CD14-positive monocyte (primary cell): ENCODE results near the gene BLNK. TPM values are rescaled to one million over a fixed set of nuclear protein-coding genes. Genes with fewer than 3 reads are reported as not detected.

ENCODE experiments used
- DNase-seq, 3 donors: peaks; one replicate each; pipeline ENCODE4 v3.0.0-alpha.2; 2011 to 2022
- H2AFZ ChIP-seq: 2 replicates; pipeline ENCODE4 v1.6.0; 2012; ENCODE audit warnings: mild to moderate bottlenecking, low read depth, low read length, inconsistent platforms; ENCODE audit not compliant: insufficient read depth, poor library complexity, severe bottlenecking
- H3K27ac ChIP-seq, 2 donors: 1 replicate in 1 of 2; 2 replicates in 1 of 2; pipeline ENCODE4 v1.5.1; 2012 to 2013; ENCODE audit warnings: low read length in 2 of 2, control low read depth in 1 of 2, inconsistent platforms in 1 of 2, low read depth in 1 of 2, mild to moderate bottlenecking in 1 of 2
- H3K27me3 ChIP-seq, 2 donors: one replicate each; pipeline versions ENCODE4 v1.6.0 to v1.6.1; 2011 to 2013; ENCODE audit warnings: low read length in 2 of 2; ENCODE audit not compliant: control insufficient read depth in 2 of 2, insufficient read depth in 2 of 2
- H3K36me3 ChIP-seq, 2 donors: replicated peaks in 1 of 2; 1 replicate in 1 of 2; 2 replicates in 1 of 2; pipeline versions ENCODE4 v1.5.1 to v1.6.1; 2012 to 2013; ENCODE audit warnings: low read length in 2 of 2, control low read depth in 1 of 2, inconsistent platforms in 1 of 2, mild to moderate bottlenecking in 1 of 2; ENCODE audit not compliant: insufficient read depth in 2 of 2, control insufficient read depth in 1 of 2
- H3K4me1 ChIP-seq, 2 donors: 1 replicate in 1 of 2; 2 replicates in 1 of 2; pipeline versions ENCODE4 v1.5.1 to v1.6.1; 2012 to 2013; ENCODE audit warnings: low read length in 2 of 2, control low read depth in 1 of 2, inconsistent platforms in 1 of 2, mild to moderate bottlenecking in 1 of 2, moderate library complexity in 1 of 2; ENCODE audit not compliant: insufficient read depth in 2 of 2, control insufficient read depth in 1 of 2
- H3K4me2 ChIP-seq: replicated peaks from 2 replicates; pipeline ENCODE3; 2012; ENCODE audit warnings: low read length, moderate library complexity, mild to moderate bottlenecking; ENCODE audit not compliant: poor library complexity, severe bottlenecking; ENCODE audit errors: extremely low read depth
- H3K4me3 ChIP-seq, 3 experiments: fragments of 200-600 bp in 1 of 3; sonication (generic) in 1 of 3; replicated peaks in 1 of 3; 1 replicate in 2 of 3; 2 replicates in 1 of 3; pipeline ENCODE4 v1.5.1; 2011 to 2013; ENCODE audit warnings: low read length in 3 of 3, mild to moderate bottlenecking in 3 of 3, control low read depth in 2 of 3, low read depth in 2 of 3, inconsistent platforms in 1 of 3, moderate library complexity in 1 of 3
- H3K79me2 ChIP-seq: 2 replicates; pipeline ENCODE4 v1.6.0; 2012; ENCODE audit warnings: mild to moderate bottlenecking, control low read depth, inconsistent platforms, low read length, moderate library complexity; ENCODE audit not compliant: insufficient read depth
- H3K9ac ChIP-seq: 2 replicates; pipeline ENCODE4 v1.6.0; 2017; ENCODE audit warnings: low read length, mild to moderate bottlenecking; ENCODE audit not compliant: insufficient read depth, poor library complexity, severe bottlenecking
- H3K9me3 ChIP-seq, 2 donors: replicated peaks in 1 of 2; 1 replicate in 1 of 2; 2 replicates in 1 of 2; pipeline versions ENCODE4 v1.5.1 to v1.6.1; 2012 to 2013; ENCODE audit warnings: low read length in 2 of 2, control low read depth in 1 of 2; ENCODE audit not compliant: control insufficient read depth in 1 of 2, insufficient read depth in 1 of 2
- H4K20me1 ChIP-seq: 2 replicates; pipeline ENCODE4 v1.6.0; 2012; ENCODE audit warnings: mild to moderate bottlenecking, low read length, control low read depth, moderate library complexity; ENCODE audit not compliant: insufficient read depth
- H3K27ac Mint-ChIP-seq, 7 donors: one replicate each; pipeline ENCODE4 v1.8.0; 2020; ENCODE audit warnings: mild to moderate bottlenecking in 7 of 7, mixed read lengths in 7 of 7, moderate library complexity in 6 of 7, inconsistent platforms in 2 of 7
- H3K27me3 Mint-ChIP-seq, 3 donors: one replicate each; pipeline ENCODE4 v1.8.0; 2021 to 2022; ENCODE audit warnings: low read depth in 3 of 3, mild to moderate bottlenecking in 3 of 3, mixed read lengths in 3 of 3, moderate library complexity in 3 of 3, inconsistent platforms in 1 of 3
- H3K36me3 Mint-ChIP-seq, 2 donors: one replicate each; pipeline ENCODE4 v1.8.0; 2020; ENCODE audit warnings: mixed read lengths in 2 of 2, inconsistent platforms in 1 of 2, mild to moderate bottlenecking in 1 of 2
- H3K4me1 Mint-ChIP-seq: one replicate; pipeline ENCODE4 v1.8.0; 2020; ENCODE audit warnings: mild to moderate bottlenecking, mixed read lengths
- H3K4me3 Mint-ChIP-seq, 2 donors: one replicate each; pipeline ENCODE4 v1.8.0; 2020; ENCODE audit warnings: mild to moderate bottlenecking in 2 of 2, mixed read lengths in 2 of 2, moderate library complexity in 1 of 2
- H3K9me3 Mint-ChIP-seq, 7 donors: one replicate each; pipeline ENCODE4 v1.8.0; 2020 to 2022; ENCODE audit warnings: mixed read lengths in 7 of 7, mild to moderate bottlenecking in 6 of 7, moderate library complexity in 6 of 7, inconsistent platforms in 2 of 7
- WGBS: methylation state at CpG from one replicate; pipeline ENCODE4 v1.1.5; 2013; ENCODE audit warnings: missing lambda C conversion rate; ENCODE audit not compliant: insufficient coverage; 5-methylcytosine and 5-hydroxymethylcytosine counted together
- intact Hi-C, 2 donors: fragments of 100-400 bp; cut with micrococcal nuclease; formaldehyde crosslinking; loops; one replicate each; pipeline versions ENCODE4 v1.15.0 to v1.15.1; 2023
- polyA plus RNA-seq, 3 donors: library from polyadenylated mRNA; depleted of rRNA in 1 of 3; unstranded in 2 of 3; stranded (reverse) in 1 of 3; fragments of 300-500 nt in 2 of 3; fragments of >200 nt in 1 of 3; fragmentation: Illumina TruSeq in 2 of 3; gene quantifications; 1 replicate in 2 of 3; 2 replicates in 1 of 3; pipeline ENCODE4 v1.2.3, GENCODE V29; 2012 to 2021
- TF ChIP-seq, protein P1 (sequence below): fragments of 200-600 bp; IDR thresholded peaks from one replicate; pipeline ENCODE4 v1.8.0; 2022; ENCODE audit warnings: antibody characterized with exemption, mild to moderate bottlenecking

The BLNK gene
- polyA plus RNA-seq, 3 donors, result 1.4 to 1.9 (median 1.5) TPM

DNA sequence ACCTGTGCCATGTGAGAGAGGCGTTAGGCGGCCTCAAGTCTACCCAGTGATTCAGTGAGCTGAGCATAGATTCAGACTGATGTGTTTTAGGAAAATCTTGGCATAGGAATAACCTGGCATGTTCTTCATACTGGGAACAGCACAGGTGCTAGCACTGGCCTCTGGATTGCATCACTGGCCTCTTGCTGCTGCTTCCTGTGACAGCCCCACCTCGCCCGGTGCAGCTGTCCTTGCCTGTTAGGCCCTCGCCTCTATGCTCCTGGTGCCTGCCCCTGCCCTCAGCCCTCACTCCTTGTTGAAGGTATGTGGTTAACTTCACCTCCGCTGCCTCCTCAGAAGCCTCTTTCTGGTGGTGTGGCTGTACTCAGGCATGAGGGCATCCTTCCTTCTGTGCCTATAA, 46.2 kb downstream of the BLNK start:
- Histone ChIP-seq H3K36me3 (no peaks in the 10 kb centered on the region), H2AFZ (no peak overlapping the region)
- intact Hi-C loops, result no loop called here

DNA sequence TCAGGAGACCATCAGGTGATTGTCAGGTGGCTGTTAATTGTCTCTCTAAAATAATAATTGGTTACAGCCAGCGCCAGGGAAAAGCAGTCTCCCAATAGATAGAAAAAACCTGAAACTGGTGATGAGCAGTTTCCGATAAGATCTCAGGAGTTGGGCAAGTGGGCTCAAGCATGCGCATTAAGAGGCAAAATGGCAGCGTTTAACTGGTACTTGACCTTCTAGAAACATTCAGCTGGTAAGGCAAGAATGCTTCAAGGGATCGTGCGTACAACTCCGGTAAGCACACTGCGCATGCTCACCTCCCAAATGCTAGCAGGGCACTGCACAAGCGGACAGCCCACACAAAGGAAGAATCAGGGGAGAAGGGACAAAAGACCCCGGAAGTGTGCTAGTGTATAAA, 48.5 kb downstream of the BLNK start:
- Histone ChIP-seq H3K4me3 (no peak overlapping the region), H3K9ac (no peak overlapping the region), H2AFZ (no peak overlapping the region), H3K27ac (no peak overlapping the region), H4K20me1 (no peaks in the 10 kb centered on the region), H3K4me1 (no peaks in the 10 kb centered on the region), H3K9me3 (no peaks in the 10 kb centered on the region), H3K79me2 (no peaks in the 10 kb centered on the region), H3K27me3 (no peaks in the 10 kb centered on the region), H3K36me3 (no peaks in the 10 kb centered on the region), H3K4me2 (no peak overlapping the region)
- intact Hi-C loops, result no loop called here
- no peak for DNase-seq
- H3K27ac Mint-ChIP-seq, result no peak overlapping the region
- no peaks in the 10 kb centered on the region for H3K4me1 Mint-ChIP-seq
- H3K4me3 Mint-ChIP-seq, result no peak overlapping the region
- TF ChIP-seq, protein P1, sequence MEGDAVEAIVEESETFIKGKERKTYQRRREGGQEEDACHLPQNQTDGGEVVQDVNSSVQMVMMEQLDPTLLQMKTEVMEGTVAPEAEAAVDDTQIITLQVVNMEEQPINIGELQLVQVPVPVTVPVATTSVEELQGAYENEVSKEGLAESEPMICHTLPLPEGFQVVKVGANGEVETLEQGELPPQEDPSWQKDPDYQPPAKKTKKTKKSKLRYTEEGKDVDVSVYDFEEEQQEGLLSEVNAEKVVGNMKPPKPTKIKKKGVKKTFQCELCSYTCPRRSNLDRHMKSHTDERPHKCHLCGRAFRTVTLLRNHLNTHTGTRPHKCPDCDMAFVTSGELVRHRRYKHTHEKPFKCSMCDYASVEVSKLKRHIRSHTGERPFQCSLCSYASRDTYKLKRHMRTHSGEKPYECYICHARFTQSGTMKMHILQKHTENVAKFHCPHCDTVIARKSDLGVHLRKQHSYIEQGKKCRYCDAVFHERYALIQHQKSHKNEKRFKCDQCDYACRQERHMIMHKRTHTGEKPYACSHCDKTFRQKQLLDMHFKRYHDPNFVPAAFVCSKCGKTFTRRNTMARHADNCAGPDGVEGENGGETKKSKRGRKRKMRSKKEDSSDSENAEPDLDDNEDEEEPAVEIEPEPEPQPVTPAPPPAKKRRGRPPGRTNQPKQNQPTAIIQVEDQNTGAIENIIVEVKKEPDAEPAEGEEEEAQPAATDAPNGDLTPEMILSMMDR, result no peak
- peaks cover 0 to 2% of the 10 kb centered on the region in 2 donors for H3K36me3 Mint-ChIP-seq
- H3K27me3 Mint-ChIP-seq, result no peaks in the 10 kb centered on the region
- 96% methylated on average over 9 of the region's 10 CpGs for WGBS
- H3K9me3 Mint-ChIP-seq, result no peaks in the 10 kb centered on the region

More for the DNA sequence above, 46.2 kb downstream of the BLNK start:
- H3K9me3 ChIP-seq, result no peaks in the 10 kb centered on the region
- 94% methylated on average over 2 of the region's 6 CpGs for WGBS
- Mint-ChIP-seq H3K9me3 (peaks cover 0 to 4% (median 0%) of the 10 kb centered on the region in 7 donors), H3K4me1 (no peaks in the 10 kb centered on the region), H3K36me3 (peaks cover 0 to 2% of the 10 kb centered on the region in 2 donors), H3K27me3 (no peaks in the 10 kb centered on the region), H3K4me3 (no peak overlapping the region), H3K27ac (no peak overlapping the region)
- H3K9ac ChIP-seq, result no peak overlapping the region
- H4K20me1 ChIP-seq, result no peaks in the 10 kb centered on the region
- no peaks in the 10 kb centered on the region for H3K27me3 ChIP-seq
- TF ChIP-seq, protein P1, result no peak
- H3K79me2 ChIP-seq, result no peaks in the 10 kb centered on the region
- no peak overlapping the region for H3K4me3 ChIP-seq
- no peaks in the 10 kb centered on the region for H3K4me1 ChIP-seq
- DNase-seq, result no peak
- H3K27ac ChIP-seq, result no peak overlapping the region
- H3K4me2 ChIP-seq, result no peak overlapping the region
